ENCODE measurements around the gene FYB1. TPM values are rescaled to one million over a fixed set of nuclear protein-coding genes. Genes with fewer than 3 reads are reported as not detected.

Gene FYB1
- total RNA-seq, 1 experiment from 2014 or later, result 0.52 TPM

- ATAC-seq, result no peak
- TF ChIP-seq ZSCAN18 (CRISPR knock-in tag; IDR thresholded peaks at IDR 0.05) (no peak), KAT7 (CRISPR knock-in tag; IDR thresholded peaks at IDR 0.05; ENCODE audit: borderline replicate concordance) (no peak), AFF4 (CRISPR knock-in tag; IDR thresholded peaks at IDR 0.05; ENCODE audit: borderline replicate concordance) (no peak), IRF2 (CRISPR knock-in tag; IDR thresholded peaks at IDR 0.05; ENCODE audit: borderline replicate concordance, low read depth) (no peak), MLX (CRISPR knock-in tag; IDR thresholded peaks at IDR 0.05) (no peak), RELA (CRISPR knock-in tag; IDR thresholded peaks at IDR 0.05; ENCODE audit: borderline replicate concordance) (no peak), FOXK1 (CRISPR knock-in tag; IDR thresholded peaks at IDR 0.05) (no peak), E2F1 (CRISPR knock-in tag; IDR thresholded peaks at IDR 0.05) (no peak), ESRRA (CRISPR knock-in tag; IDR thresholded peaks at IDR 0.05; ENCODE audit: borderline replicate concordance) (no peak), ZNF532 (CRISPR knock-in tag; IDR thresholded peaks at IDR 0.05; ENCODE audit: borderline replicate concordance) (no peak), CREB1 (CRISPR knock-in tag; IDR thresholded peaks at IDR 0.05) (no peak), NR2C2 (CRISPR knock-in tag; IDR thresholded peaks at IDR 0.05) (no peak), USF2 (CRISPR knock-in tag; IDR thresholded peaks at IDR 0.05) (no peak), ETV6 (CRISPR knock-in tag; IDR thresholded peaks at IDR 0.05) (no peak)
- peaks cover 33% of the 10 kb centered on the region for H3K36me3 Mint-ChIP-seq
- H3K27me3 Mint-ChIP-seq (ENCODE audit: low read depth), result no peaks in the 10 kb centered on the region; the same call in 1 of the 2 replicates
- peaks cover 43% of the 10 kb centered on the region for H3K4me1 Mint-ChIP-seq
- no peak overlapping the region for H3K27ac Mint-ChIP-seq
- no peak for DNase-seq (ENCODE audit: low spot score)
- H3K9me3 Mint-ChIP-seq, result peaks cover 25% of the 10 kb centered on the region
- H3K4me3 Mint-ChIP-seq, result no peak overlapping the region
- ChIA-PET POLR2A (no interaction called here), CTCF (interaction anchor here (0.6 kb wide), 1 partner anchor 18 kb away, joined by 3 read pairs; no protein-coding TSS in a partner anchor)
Observed at GRCh38 chr5:39063037-39063436, 156.3 kb downstream of the FYB1 start.

Data from WTC11 (cell line).